ENCODE data around the gene LCE1D.

- TF ChIP-seq CTCF (conservative IDR thresholded peaks at IDR 0.05) (no peak), ZFX (IDR thresholded peaks at IDR 0.05) (no peak)
Measured at GRCh38 chr1:152768847-152769533, 27.5 kb upstream of the LCE1D start.

Measured in C4-2B (cell line).